Activated CD4-positive, alpha-beta T cell treated with anti-CD3 and anti-CD28 coated beads for 24 hours (primary cell): ENCODE data around the gene PLPPR2.
"Not testable (repeated sequence)": the region's sequence is repeated elsewhere in the genome, so short reads cannot be mapped to it uniquely, and the experiment has no call there.

Source experiments
- DNase-seq, 2 donors: peaks; one replicate each; pipeline ENCODE4 v3.0.0-alpha.2; 2020; ENCODE audit warnings: low read depth in 2 of 2

The PLPPR2 gene

GRCh38 chr19:11355160-11356073, at the start of gene PLPPR2:
PLPPR2 (plus strand) TSS chr19:11355432; CDS start chr19:11357674, 2,242 bp downstream.
- DNase-seq: peak; percentile 75 to 85

- DNase-seq: no peak
Observed at GRCh38 chr19:11306337-11306736, 48.9 kb upstream of the PLPPR2 start.

GRCh38 chr19:11320278-11320995, 34.8 kb upstream of the PLPPR2 start:
- DNase-seq: not testable (repeated sequence)

- no peak for DNase-seq
Observed at GRCh38 chr19:11321191-11322126, 33.8 kb upstream of the PLPPR2 start.

- DNase-seq: no peak
Observed at GRCh38 chr19:11322269-11323024, 32.8 kb upstream of the PLPPR2 start.

GRCh38 chr19:11323601-11324078, 31.6 kb upstream of the PLPPR2 start:
- DNase-seq: no peak

- no peak for DNase-seq
Observed at GRCh38 chr19:11324079-11324661, 31.1 kb upstream of the PLPPR2 start.

- no peak for DNase-seq
Observed at GRCh38 chr19:11324748-11325389, 30.4 kb upstream of the PLPPR2 start.

- DNase-seq: no peak
Observed at GRCh38 chr19:11325544-11325943, 29.7 kb upstream of the PLPPR2 start.

- no peak for DNase-seq
Observed at GRCh38 chr19:11330127-11330526, 25.1 kb upstream of the PLPPR2 start.

- no peak for DNase-seq
Observed at GRCh38 chr19:11331502-11331901, 23.7 kb upstream of the PLPPR2 start.

GRCh38 chr19:11332822-11333221, 22.4 kb upstream of the PLPPR2 start:
- no peak for DNase-seq

GRCh38 chr19:11333838-11334237, 21.4 kb upstream of the PLPPR2 start:
- not testable (repeated sequence) for DNase-seq

GRCh38 chr19:11335449-11336146, 19.6 kb upstream of the PLPPR2 start:
- no peak for DNase-seq

GRCh38 chr19:11337080-11337479, 18.2 kb upstream of the PLPPR2 start:
- no peak for DNase-seq

GRCh38 chr19:11338121-11338520, 17.1 kb upstream of the PLPPR2 start:
- no peak for DNase-seq

- DNase-seq: no peak
Observed at GRCh38 chr19:11338569-11339253, 16.5 kb upstream of the PLPPR2 start.

GRCh38 chr19:11339254-11340098, 15.8 kb upstream of the PLPPR2 start, which contains the start of gene RAB3D:
RAB3D (minus strand) TSS chr19:11339657; CDS start chr19:11337399, 2,258 bp downstream.
- peak; percentile 71 to 83 for DNase-seq
